Naive B cell (primary cell): ENCODE results near the gene CD46. TPM values are rescaled to one million over a fixed set of nuclear protein-coding genes. Genes with fewer than 3 reads are reported as not detected.

ENCODE experiments used
- ATAC-seq, 2 donors: fragments of 150-1000 bp; cut with Tn5 transposase; 2 replicates each; pipeline ENCODE4 v1.10.0; 2021; ENCODE audit warnings: low read depth in 2 of 2, mild to moderate bottlenecking in 2 of 2, moderate library complexity in 2 of 2
- DNase-seq: peaks from one replicate; pipeline ENCODE4 v3.0.0; 2022
- H3K27ac Mint-ChIP-seq, 6 donors: one replicate each; pipeline ENCODE4 v1.8.0; 2020 to 2022; ENCODE audit warnings: mild to moderate bottlenecking in 6 of 6, mixed read lengths in 6 of 6, moderate library complexity in 5 of 6, inconsistent platforms in 2 of 6
- H3K27me3 Mint-ChIP-seq, 3 donors: one replicate each; pipeline ENCODE4 v1.8.0; 2021 to 2022; ENCODE audit warnings: mixed read lengths in 3 of 3, mild to moderate bottlenecking in 1 of 3
- H3K36me3 Mint-ChIP-seq, 2 donors: one replicate each; pipeline ENCODE4 v1.8.0; 2020 to 2022; ENCODE audit warnings: mixed read lengths in 2 of 2, inconsistent platforms in 1 of 2, mild to moderate bottlenecking in 1 of 2
- H3K4me1 Mint-ChIP-seq, 3 donors: one replicate each; pipeline ENCODE4 v1.8.0; 2020 to 2022; ENCODE audit warnings: mixed read lengths in 3 of 3, inconsistent platforms in 1 of 3, mild to moderate bottlenecking in 1 of 3, moderate library complexity in 1 of 3
- H3K4me3 Mint-ChIP-seq, 8 donors: one replicate each; pipeline ENCODE4 v1.8.0; 2020 to 2022; ENCODE audit warnings: mild to moderate bottlenecking in 8 of 8, mixed read lengths in 8 of 8, moderate library complexity in 8 of 8, inconsistent platforms in 2 of 8
- H3K9me3 Mint-ChIP-seq, 7 donors: one replicate each; pipeline ENCODE4 v1.8.0; 2020 to 2022; ENCODE audit warnings: mixed read lengths in 7 of 7, mild to moderate bottlenecking in 5 of 7, inconsistent platforms in 2 of 7, moderate library complexity in 1 of 7
- polyA plus RNA-seq, 6 donors: library from polyadenylated mRNA; unstranded; fragments of 300-500 nt; fragmentation: Illumina TruSeq; gene quantifications; one replicate each; pipeline ENCODE4 v1.2.3, GENCODE V29; 2021; ENCODE audit warnings: low read depth in 6 of 6

CD46 gene
- polyA plus RNA-seq, 6 donors from 2014 or later: 75.9 to 140 (median 98.2) TPM

DNA sequence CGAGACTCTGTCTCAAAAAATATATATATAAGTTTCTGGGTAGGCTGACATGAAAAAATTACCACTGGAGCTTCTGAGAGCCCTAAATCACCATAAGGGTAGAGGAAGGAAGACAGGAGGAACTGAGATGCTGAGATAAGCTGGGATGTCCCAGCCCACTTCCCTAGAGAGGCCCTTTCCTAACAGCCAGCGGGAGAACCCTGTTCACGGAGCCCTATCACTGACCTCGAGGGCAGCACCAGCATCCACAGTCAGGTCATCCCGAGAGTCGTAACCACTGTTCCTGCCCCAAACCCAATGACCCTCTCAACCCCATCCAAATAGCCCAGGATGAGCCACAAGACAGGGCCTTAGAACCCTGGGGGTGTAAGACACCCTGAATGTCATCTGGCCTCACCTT, 81.5 kb downstream of the CD46 start:
- Mint-ChIP-seq H3K36me3 (no peaks in the 10 kb centered on the region), H3K4me1 (peaks cover 60 to 90% (median 85%) of the 10 kb centered on the region in 3 donors), H3K27ac (peak overlapping the region; percentile 83 to 97 (median 86)), H3K27me3 (no peaks in the 10 kb centered on the region), H3K4me3 (no peak overlapping the region), H3K9me3 (no peaks in the 10 kb centered on the region)
- ATAC-seq (no peak), DNase-seq (no peak)

DNA sequence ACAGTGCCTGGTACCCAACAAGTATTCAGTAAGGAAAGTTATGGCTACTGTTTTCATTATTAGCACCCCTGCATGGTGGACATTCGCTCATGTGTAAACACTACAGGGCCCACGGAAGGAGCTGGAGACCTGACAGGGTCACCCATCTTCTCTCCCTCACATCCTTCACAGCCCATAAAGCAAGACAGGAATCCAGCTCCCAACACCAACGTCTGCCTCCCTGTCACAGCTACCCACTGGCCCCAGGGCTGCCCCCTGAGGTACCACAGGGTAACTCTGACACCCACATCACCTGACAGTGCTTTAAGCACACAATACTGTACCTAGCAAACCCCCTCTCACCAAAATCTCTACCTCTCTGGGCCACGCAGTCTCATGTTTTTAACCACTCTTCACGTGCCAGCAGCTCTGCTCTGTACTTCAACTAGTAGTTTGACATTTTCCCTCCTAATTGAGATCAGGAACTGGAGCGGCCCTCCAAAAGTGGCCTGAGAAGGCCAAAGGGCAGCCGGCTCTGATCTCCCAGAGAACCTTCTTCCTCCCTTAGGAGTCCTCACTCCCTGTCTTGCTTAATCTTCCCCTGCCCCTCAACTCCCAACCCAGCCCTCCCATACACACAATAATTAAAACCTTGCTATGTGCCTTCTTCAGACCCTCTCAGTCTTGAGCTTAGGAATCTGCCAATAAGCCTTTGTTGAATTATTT, 82.3 kb downstream of the CD46 start:
- no peaks in the 10 kb centered on the region for H3K9me3 Mint-ChIP-seq
- ATAC-seq (no peak), DNase-seq (no peak)
- peak overlapping the region; percentile 78 to 95 (median 86) for H3K27ac Mint-ChIP-seq
- H3K4me1 Mint-ChIP-seq: peaks cover 57 to 89% (median 85%) of the 10 kb centered on the region in 3 donors
- H3K27me3 Mint-ChIP-seq: no peaks in the 10 kb centered on the region
- peak overlapping the region in 1 of 8 donors; percentile 2 for H3K4me3 Mint-ChIP-seq
- H3K36me3 Mint-ChIP-seq: no peaks in the 10 kb centered on the region

DNA sequence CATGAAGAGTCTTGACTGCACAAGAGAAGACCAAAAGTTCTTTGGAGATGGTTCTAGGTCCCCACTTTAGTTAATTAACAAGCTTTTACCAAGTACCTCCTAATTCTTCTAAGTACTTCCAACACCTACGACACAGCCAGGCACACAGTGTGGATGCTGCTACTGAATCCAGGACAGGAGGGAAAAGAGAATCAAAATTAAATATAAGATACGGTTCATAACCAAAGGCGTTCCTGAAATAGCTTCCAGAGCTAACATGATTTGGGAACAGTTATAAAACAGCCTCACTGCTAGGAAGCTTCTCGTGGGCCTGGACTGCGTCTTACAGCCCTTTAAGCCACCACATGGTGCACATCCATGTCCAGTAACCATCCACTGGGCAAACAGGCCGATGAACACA, 84.1 kb downstream of the CD46 start:
- peaks cover 55 to 88% (median 85%) of the 10 kb centered on the region in 3 donors for H3K4me1 Mint-ChIP-seq
- H3K4me3 Mint-ChIP-seq: no peak overlapping the region
- ATAC-seq (no peak), DNase-seq (no peak)
- peak overlapping the region in 3 of 6 donors; percentile 3 to 94 (median 84) for H3K27ac Mint-ChIP-seq
- no peaks in the 10 kb centered on the region for H3K9me3 Mint-ChIP-seq
- no peaks in the 10 kb centered on the region for H3K27me3 Mint-ChIP-seq
- H3K36me3 Mint-ChIP-seq: no peaks in the 10 kb centered on the region

DNA sequence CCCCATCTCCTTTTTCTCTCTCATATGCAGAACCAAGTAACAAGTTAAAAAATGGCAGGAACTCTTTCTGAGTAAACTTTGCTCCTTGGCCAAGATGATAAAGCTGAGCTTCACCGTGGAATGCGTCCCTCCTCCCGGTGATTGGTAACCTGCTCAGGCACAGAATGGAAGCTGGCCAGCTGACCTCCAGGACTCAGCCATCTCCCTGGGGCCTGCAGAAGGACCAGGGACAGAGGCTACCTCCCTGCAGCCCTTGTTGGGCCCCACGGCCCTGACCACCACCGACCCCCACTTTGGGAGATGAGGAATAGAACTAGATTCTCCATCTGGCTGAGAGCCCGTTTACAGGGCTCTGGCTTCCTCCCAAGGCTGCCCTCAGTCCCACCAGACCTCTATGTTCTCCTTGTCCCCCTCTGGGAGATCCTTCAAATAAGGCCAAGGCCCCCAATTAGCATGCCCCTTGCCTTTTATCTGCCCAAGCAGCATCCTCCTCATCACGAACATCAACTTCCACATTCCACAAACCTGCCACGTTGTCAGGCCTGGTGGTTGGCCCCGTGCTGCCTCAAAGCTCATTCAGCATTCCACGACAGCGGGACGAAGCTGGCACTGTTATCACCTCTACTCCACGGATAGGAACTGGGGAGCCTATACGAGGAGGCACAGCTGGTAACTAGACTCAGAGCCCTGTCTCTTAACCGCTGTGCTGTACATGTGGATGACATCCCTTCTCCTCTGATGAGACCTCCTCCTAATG, 84.9 kb downstream of the CD46 start:
- H3K4me1 Mint-ChIP-seq: peaks cover 57 to 84% (median 83%) of the 10 kb centered on the region in 3 donors
- no peaks in the 10 kb centered on the region for H3K36me3 Mint-ChIP-seq
- peak overlapping the region in 5 of 6 donors; percentile 53 to 73 (median 67) for H3K27ac Mint-ChIP-seq
- no peaks in the 10 kb centered on the region for H3K27me3 Mint-ChIP-seq
- H3K9me3 Mint-ChIP-seq: no peaks in the 10 kb centered on the region
- peak overlapping the region in 2 of 8 donors; percentile 26 to 56 for H3K4me3 Mint-ChIP-seq
- ATAC-seq (no peak), DNase-seq (no peak)

DNA sequence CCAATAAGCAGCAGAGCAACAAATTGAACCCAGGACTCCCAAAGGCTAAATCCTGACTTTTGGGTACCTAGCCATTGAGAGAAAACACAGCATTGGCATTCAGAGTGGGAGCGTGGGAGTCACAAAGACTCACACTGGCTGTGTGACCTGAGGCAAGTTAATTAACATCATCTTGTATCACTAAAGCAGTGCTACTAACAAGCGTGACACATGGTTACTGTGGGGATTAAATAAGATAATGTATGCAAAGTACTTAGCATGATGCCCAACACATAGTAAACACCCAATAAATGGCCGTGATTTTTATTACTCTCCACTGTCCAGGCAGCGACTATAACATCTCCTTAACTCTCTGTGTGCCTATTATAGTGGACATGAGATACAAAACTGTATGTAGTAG, 85.8 kb downstream of the CD46 start:
- no peak for ATAC-seq
- Mint-ChIP-seq H3K36me3 (no peaks in the 10 kb centered on the region), H3K9me3 (no peaks in the 10 kb centered on the region), H3K27ac (peak overlapping the region in 3 of 6 donors; percentile 21 to 73 (median 67)), H3K4me1 (peaks cover 50 to 81% (median 75%) of the 10 kb centered on the region in 3 donors), H3K27me3 (no peaks in the 10 kb centered on the region), H3K4me3 (peak overlapping the region in 1 of 8 donors; percentile 47)
- no peak for DNase-seq

DNA sequence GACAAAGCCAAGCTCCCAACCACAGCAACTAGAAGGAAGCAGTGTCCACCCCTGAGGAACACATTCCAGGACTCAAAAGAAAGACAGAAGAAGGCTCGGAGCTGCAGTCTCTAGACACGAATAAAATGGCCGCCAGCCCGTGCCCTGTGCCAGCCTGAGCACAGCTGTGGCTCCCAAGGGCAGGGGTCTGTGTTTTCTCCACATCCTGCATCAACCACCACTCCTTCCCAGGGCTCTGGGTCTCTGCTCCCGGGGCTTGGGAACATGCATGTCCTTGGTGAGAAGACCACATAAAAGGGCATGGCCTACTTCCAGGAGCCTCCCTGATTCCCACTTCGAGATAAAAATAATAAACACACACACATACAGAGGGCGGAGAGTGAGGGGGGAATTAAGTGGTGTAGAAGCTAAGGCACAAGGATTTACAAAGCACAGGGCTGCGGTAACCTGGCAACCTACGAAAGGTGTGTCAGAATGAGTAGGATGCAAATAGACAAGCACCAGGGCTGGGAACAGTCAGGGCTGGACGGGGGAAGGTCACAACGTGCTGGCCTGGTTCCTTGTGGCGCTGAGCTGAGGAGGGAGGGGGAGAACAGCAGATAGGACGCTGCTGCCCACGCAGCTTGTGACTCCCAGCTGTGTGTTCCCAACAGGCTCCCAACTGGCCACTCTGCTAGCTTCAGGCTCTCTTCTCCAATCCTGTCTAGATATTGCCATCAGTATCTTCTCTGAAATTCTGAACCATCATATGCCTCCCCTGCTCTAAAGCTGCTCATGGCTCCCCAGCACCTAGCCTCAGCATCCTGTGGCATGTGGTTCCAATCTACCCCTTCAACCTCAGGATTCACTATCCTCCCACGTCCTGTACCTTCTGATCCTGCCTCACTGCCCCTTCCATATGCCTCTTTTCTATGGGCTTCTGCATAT, 86.6 kb downstream of the CD46 start:
- Mint-ChIP-seq H3K36me3 (peaks cover 0 to under 1% of the 10 kb centered on the region in 2 donors), H3K9me3 (no peaks in the 10 kb centered on the region), H3K27ac (peak overlapping the region in 2 of 6 donors; percentile 14 to 73), H3K4me1 (peaks cover 52 to 77% (median 69%) of the 10 kb centered on the region in 3 donors), H3K4me3 (peak overlapping the region in 3 of 8 donors; percentile 4 to 56 (median 47)), H3K27me3 (no peaks in the 10 kb centered on the region)
- ATAC-seq: no peak
- no peak for DNase-seq

DNA sequence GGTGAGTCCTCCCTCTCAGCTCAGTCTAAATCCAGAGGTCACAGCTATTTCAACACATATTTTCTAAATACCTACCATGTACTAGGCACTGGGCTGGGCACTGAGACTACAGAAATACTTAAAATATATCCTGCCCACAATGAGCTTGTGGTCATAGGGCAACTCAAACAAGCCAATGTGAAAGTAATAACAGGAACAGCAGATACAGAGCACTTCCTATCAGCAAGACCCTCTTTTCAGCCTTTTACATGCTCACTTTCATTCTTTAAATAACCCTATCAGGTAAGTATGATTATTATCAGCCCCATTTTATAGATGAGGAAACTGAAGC, 87.2 kb downstream of the CD46 start:
- H3K27ac Mint-ChIP-seq: peak overlapping the region in 3 of 6 donors; percentile 21 to 80 (median 74)
- DNase-seq (no peak), ATAC-seq (no peak)
- H3K4me1 Mint-ChIP-seq: peaks cover 55 to 77% (median 69%) of the 10 kb centered on the region in 3 donors
- H3K4me3 Mint-ChIP-seq: peak overlapping the region in 2 of 8 donors; percentile 24 to 44
- H3K27me3 Mint-ChIP-seq: no peaks in the 10 kb centered on the region
- H3K36me3 Mint-ChIP-seq: peaks cover 0 to 4% of the 10 kb centered on the region in 2 donors
- H3K9me3 Mint-ChIP-seq: no peaks in the 10 kb centered on the region

DNA sequence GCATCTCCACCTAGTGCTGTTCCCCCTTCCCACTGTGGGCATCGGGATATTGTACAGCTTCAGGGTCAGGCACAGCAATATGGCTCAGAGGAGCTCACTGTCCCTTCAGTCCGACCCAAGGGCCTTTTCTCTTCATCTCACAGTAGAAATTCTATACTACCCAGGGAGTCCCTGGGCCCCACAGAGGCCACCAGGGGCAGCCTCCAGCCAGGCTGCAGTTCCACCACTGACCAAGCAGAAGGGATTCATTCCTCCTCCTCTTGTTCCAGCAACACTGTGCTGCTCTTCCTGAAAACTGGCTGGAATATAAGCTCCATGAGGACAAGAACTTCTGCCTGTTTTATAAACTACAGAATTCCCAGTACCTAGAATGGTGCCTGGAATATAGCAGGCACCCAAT, 88.5 kb downstream of the CD46 start:
- Mint-ChIP-seq H3K4me3 (no peak overlapping the region), H3K4me1 (peaks cover 44 to 69% (median 65%) of the 10 kb centered on the region in 3 donors), H3K27ac (peak overlapping the region in 1 of 6 donors; percentile 78), H3K36me3 (peaks cover 4 to 9% of the 10 kb centered on the region in 2 donors), H3K9me3 (no peaks in the 10 kb centered on the region), H3K27me3 (no peaks in the 10 kb centered on the region)
- no peak for DNase-seq
- ATAC-seq: no peak

DNA sequence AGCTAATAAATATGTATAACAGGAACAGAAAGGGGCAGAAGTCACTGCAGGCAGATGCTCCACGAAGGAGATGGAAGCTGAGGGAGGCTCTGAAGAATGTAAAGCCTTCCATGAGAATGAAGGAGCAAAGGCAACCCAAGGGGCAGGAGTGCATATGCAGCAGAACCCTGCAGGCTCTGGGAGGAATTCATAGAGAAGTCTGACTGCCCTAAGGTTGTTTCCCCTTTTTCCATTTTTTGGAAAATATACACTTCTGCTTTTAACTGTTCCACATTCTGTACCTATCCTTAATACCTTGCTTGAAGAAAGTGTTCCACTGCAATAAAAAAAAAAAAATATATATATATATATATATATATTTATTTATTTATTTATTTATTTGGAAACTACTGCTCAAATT, 89.4 kb downstream of the CD46 start:
- no peak overlapping the region for H3K27ac Mint-ChIP-seq

DNA sequence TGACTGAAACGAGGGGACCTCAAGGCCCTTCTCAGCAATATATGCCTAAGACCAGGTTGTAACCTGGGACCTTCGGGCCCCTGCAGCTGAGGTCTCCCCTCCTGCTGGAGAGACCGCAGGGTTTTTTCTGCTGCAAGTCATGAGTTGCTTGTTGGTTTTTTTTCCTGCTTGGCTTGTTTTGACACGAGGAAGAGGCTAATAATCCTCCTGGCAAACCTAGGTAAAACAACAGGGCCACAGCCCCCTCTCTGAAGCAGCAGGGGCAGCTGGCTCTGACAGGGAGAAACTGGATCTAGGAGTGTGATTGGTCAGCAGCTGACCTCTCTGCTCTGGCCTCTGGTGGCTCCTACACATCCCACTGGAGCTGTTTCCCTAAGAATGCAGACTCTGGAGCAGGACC, 90.0 kb downstream of the CD46 start:
- DNase-seq: no peak
- Mint-ChIP-seq H3K9me3 (no peaks in the 10 kb centered on the region), H3K36me3 (peaks cover 4 to 11% of the 10 kb centered on the region in 2 donors), H3K27ac (no peak overlapping the region), H3K4me1 (peaks cover 50 to 61% (median 55%) of the 10 kb centered on the region in 3 donors), H3K4me3 (no peak overlapping the region), H3K27me3 (no peaks in the 10 kb centered on the region)
- no peak for ATAC-seq

More for the DNA sequence above, 89.4 kb downstream of the CD46 start:
- Mint-ChIP-seq H3K27me3 (no peaks in the 10 kb centered on the region), H3K4me3 (no peak overlapping the region), H3K4me1 (peaks cover 47 to 67% (median 61%) of the 10 kb centered on the region in 3 donors), H3K9me3 (no peaks in the 10 kb centered on the region), H3K36me3 (peaks cover 4 to 11% of the 10 kb centered on the region in 2 donors)
- peak in 1 of 2 donors; percentile 28 for ATAC-seq
- DNase-seq: no peak

DNA sequence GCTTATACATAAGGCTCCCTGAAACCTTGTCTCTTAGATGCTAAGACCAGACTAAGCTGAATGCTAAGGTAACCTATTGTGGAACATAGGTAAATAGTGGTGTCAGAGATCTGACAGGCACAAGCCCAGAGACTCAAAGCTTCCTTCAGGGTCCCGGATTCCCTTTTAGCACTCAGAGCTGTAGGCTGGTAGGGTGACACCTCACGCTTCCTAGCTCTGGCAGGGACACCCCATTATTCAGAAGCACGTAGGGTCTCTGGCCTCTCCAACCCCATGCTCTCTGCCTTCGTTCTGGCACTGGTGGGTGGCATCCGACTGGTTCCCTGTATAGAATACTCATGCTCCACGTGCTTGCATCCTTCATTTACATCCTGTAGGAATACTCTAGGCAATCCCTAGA, 90.7 kb downstream of the CD46 start:
- Mint-ChIP-seq H3K27me3 (no peaks in the 10 kb centered on the region), H3K27ac (peak overlapping the region in 1 of 6 donors; percentile 64), H3K4me3 (no peak overlapping the region), H3K36me3 (peaks cover 4 to 11% of the 10 kb centered on the region in 2 donors), H3K4me1 (peaks cover 49 to 55% (median 52%) of the 10 kb centered on the region in 3 donors), H3K9me3 (no peaks in the 10 kb centered on the region)
- DNase-seq: no peak
- ATAC-seq: no peak

DNA sequence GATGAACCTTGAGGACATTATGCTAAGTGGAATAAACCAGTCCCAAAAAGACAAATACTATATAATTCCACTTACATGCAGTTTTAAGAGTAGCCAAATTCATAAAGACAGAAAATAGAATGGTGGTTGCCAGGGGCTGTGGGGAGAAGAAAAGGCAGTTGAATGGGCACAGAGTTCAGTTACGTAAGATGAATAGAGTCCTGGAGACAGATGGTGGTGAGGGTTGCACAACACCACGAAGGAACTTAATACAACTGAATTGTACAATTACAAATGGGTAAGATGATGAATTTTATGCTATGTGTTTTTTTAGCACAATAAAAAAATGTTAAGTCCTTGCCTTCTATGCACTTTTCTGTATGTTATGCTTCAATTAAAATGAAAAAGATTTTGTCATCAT, 92.5 kb downstream of the CD46 start:
- no peak overlapping the region for H3K27ac Mint-ChIP-seq
- no peaks in the 10 kb centered on the region for H3K27me3 Mint-ChIP-seq
- peaks cover 4 to 11% of the 10 kb centered on the region in 2 donors for H3K36me3 Mint-ChIP-seq
- ATAC-seq (no peak), DNase-seq (no peak)
- H3K4me1 Mint-ChIP-seq: peaks cover 49 to 58% (median 53%) of the 10 kb centered on the region in 3 donors
- H3K4me3 Mint-ChIP-seq: no peak overlapping the region
- H3K9me3 Mint-ChIP-seq: no peaks in the 10 kb centered on the region
